Neuronal stem cell (in vitro differentiated cells): Measurements from ENCODE around the gene ZNF652.

Experiments
- DNase-seq: peaks from one replicate; pipeline ENCODE4 v3.0.0-alpha.2; 2013; ENCODE audit warnings: low spot score
- H2AFZ ChIP-seq: one replicate; pipeline ENCODE4 v1.6.1; 2013; ENCODE audit warnings: mild to moderate bottlenecking, low read length, inconsistent platforms
- H2AK5ac ChIP-seq: 2 replicates; pipeline ENCODE4 v1.6.1; 2013; ENCODE audit warnings: low read depth, mild to moderate bottlenecking, inconsistent platforms, low read length, moderate library complexity, mixed read lengths
- H2BK120ac ChIP-seq: 2 replicates; pipeline ENCODE4 v1.6.1; 2013; ENCODE audit warnings: low read depth, mild to moderate bottlenecking, inconsistent platforms, low read length, moderate library complexity, mixed read lengths
- H2BK12ac ChIP-seq: one replicate; pipeline ENCODE4 v1.6.1; 2013; ENCODE audit warnings: low read length, inconsistent platforms
- H2BK15ac ChIP-seq: 2 replicates; pipeline ENCODE4 v1.6.1; 2013; ENCODE audit warnings: mild to moderate bottlenecking, low read length, inconsistent platforms, mixed read lengths
- H2BK5ac ChIP-seq: one replicate; pipeline ENCODE4 v1.6.1; 2013; ENCODE audit warnings: inconsistent platforms, mild to moderate bottlenecking, low read length, moderate library complexity
- H3K14ac ChIP-seq: one replicate; pipeline ENCODE4 v1.6.1; 2013; ENCODE audit warnings: low read length, inconsistent platforms
- H3K18ac ChIP-seq: 2 replicates; pipeline ENCODE4 v1.6.1; 2013; ENCODE audit warnings: low read length, inconsistent platforms
- H3K23ac ChIP-seq: 2 replicates; pipeline ENCODE4 v1.6.1; 2013; ENCODE audit warnings: low read depth, mild to moderate bottlenecking, mixed read lengths, low read length, inconsistent platforms; ENCODE audit not compliant: poor library complexity
- H3K27ac ChIP-seq: replicated peaks from 3 replicates; pipeline ENCODE4 v1.5.1; 2013; ENCODE audit warnings: low read length, inconsistent platforms
- H3K27me3 ChIP-seq, 3 experiments: 2 replicates each; pipeline ENCODE4 v1.6.1; 2013; ENCODE audit warnings: low read length in 3 of 3, mild to moderate bottlenecking in 2 of 3, inconsistent platforms in 1 of 3, low read depth in 1 of 3, mixed read lengths in 1 of 3, moderate library complexity in 1 of 3; ENCODE audit not compliant: control insufficient read depth in 3 of 3, insufficient read depth in 3 of 3
- H3K36me3 ChIP-seq, 2 donors: replicated peaks in 1 of 2; 2 replicates each; pipeline ENCODE4 v1.6.1; 2013; ENCODE audit warnings: low read length in 2 of 2; ENCODE audit not compliant: control insufficient read depth in 2 of 2, insufficient read depth in 2 of 2
- H3K4ac ChIP-seq: 2 replicates; pipeline ENCODE4 v1.6.1; 2013; ENCODE audit warnings: inconsistent platforms, mild to moderate bottlenecking, low read length, moderate library complexity
- H3K4me1 ChIP-seq, 2 donors: 1 replicate in 1 of 2; 2 replicates in 1 of 2; pipeline ENCODE4 v1.6.1; 2013; ENCODE audit warnings: low read length in 2 of 2, low read depth in 1 of 2; ENCODE audit not compliant: control insufficient read depth in 2 of 2, insufficient read depth in 1 of 2
- H3K4me2 ChIP-seq: one replicate; pipeline ENCODE4 v1.6.1; 2013; ENCODE audit warnings: mild to moderate bottlenecking, low read length, inconsistent platforms; ENCODE audit not compliant: insufficient read depth, poor library complexity, severe bottlenecking
- H3K4me3 ChIP-seq, 2 donors: 2 replicates each; pipeline ENCODE4 v1.5.1; 2013; ENCODE audit warnings: low read length in 2 of 2, mild to moderate bottlenecking in 2 of 2, inconsistent platforms in 1 of 2, moderate library complexity in 1 of 2
- H3K79me1 ChIP-seq: one replicate; pipeline ENCODE4 v1.6.1; 2013; ENCODE audit warnings: low read depth, mild to moderate bottlenecking, inconsistent platforms, low read length, moderate library complexity
- H3K9ac ChIP-seq: one replicate; pipeline ENCODE4 v1.6.1; 2013; ENCODE audit warnings: mild to moderate bottlenecking, low read depth, low read length, inconsistent platforms; ENCODE audit not compliant: poor library complexity
- H3K9me3 ChIP-seq, 2 donors: replicated peaks in 1 of 2; 2 replicates each; pipeline versions ENCODE3 to v1.6.1; 2013; ENCODE audit warnings: low read length in 2 of 2, mild to moderate bottlenecking in 2 of 2, inconsistent platforms in 1 of 2, low read depth in 1 of 2, mixed read lengths in 1 of 2, moderate library complexity in 1 of 2; ENCODE audit not compliant: control insufficient read depth in 2 of 2, insufficient read depth in 1 of 2
- H4K8ac ChIP-seq: one replicate; pipeline ENCODE4 v1.6.1; 2013; ENCODE audit warnings: low read depth, mild to moderate bottlenecking, inconsistent platforms, low read length, moderate library complexity
- H4K91ac ChIP-seq: one replicate; pipeline ENCODE4 v1.6.1; 2013; ENCODE audit warnings: low read length, low read depth, mild to moderate bottlenecking, inconsistent platforms; ENCODE audit not compliant: poor library complexity
- WGBS, 2 donors: extraction: QIAGEN DNeasy Blood & Tissue Kit; methylation state at CpG; one replicate each; pipeline ENCODE4 v1.1.7; 2013; ENCODE audit warnings: missing lambda C conversion rate in 2 of 2, mixed read lengths in 1 of 2; ENCODE audit not compliant: insufficient read length in 2 of 2, insufficient replicate concordance in 1 of 2; ENCODE audit errors: extremely low coverage in 2 of 2; 5-methylcytosine and 5-hydroxymethylcytosine counted together

Gene ZNF652

DNA sequence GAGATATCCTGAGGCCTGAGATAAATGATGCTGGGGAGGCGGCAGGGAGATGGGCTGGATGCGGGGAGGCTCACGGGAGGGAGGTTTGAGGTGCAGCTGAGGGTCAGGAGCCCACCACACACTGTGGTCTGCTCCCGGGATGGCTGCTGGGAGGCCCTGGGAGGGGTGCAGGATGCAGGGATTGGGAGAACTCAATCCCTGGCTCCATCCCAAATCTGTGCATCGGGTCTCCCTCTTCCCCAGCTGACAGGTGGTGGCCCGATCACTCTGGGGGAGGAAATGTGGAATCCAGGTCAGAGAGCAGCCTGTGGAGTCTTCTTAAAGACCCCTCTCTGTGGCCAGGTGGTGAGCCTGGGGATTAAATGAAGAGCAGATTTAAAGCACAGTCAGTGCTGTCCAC lies 40.7 kb upstream of the ZNF652 start:
- Histone ChIP-seq H2AK5ac (no peak overlapping the region), H3K4me3 (no peak overlapping the region), H2BK15ac (no peak overlapping the region), H3K4me1 (peaks cover 0 to 3% of the 10 kb centered on the region in 2 donors), H3K23ac (no peak overlapping the region), H3K14ac (no peak overlapping the region), H2BK12ac (no peak overlapping the region), H2BK120ac (no peak overlapping the region), H2AFZ (no peak overlapping the region), H3K79me1 (no peaks in the 10 kb centered on the region), H3K4ac (no peak overlapping the region), H2BK5ac (no peak overlapping the region), H4K91ac (no peak overlapping the region), H3K27ac (no peak overlapping the region), H3K27me3 (peaks cover 0 to 1% (median 0%) of the 10 kb centered on the region in 3 experiments), H3K4me2 (no peak overlapping the region), H3K9me3 (no peaks in the 10 kb centered on the region), H3K9ac (no peak overlapping the region), H4K8ac (no peak overlapping the region), H3K18ac (no peak overlapping the region), H3K36me3 (peaks cover 32 to 50% of the 10 kb centered on the region in 2 donors)
- WGBS, 2 donors, result no CpG with 5 or more reads among the region's 6 CpGs
- DNase-seq, result no peak

DNA sequence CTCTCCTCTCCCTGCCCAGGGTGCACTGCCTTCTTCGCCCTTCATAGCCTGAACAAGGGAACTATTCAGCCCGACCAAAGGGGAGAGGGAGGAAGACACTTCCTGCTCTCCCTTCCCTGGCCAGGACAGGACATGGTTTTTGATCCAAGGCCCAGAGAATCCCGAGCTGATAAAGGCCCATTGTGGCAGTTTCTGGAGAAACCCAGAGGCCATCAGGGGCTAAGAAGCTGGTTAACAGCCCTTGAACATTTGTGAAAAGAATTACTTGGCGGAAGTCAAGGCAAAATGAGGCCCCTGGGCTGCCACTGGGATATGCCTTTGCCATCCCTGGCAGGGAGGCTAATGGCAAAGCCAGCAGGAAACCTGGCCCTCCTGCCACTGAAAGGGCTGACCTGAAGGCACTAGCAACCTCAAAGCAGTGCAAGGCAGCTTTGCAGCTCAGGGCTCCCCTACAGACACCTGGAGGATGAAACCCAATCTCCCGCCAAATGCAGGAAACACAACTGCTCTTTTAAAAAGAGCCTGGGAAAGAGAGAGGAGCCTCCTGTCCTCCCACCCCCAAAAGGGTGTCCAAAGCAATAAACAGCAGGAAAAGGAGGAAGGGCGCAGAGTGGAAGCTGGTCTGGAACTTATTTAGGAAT lies 40.0 kb upstream of the ZNF652 start:
- no peak overlapping the region for H2BK5ac ChIP-seq
- peaks cover 29 to 44% of the 10 kb centered on the region in 2 donors for H3K36me3 ChIP-seq
- peaks cover 0 to 7% (median 0%) of the 10 kb centered on the region in 3 experiments for H3K27me3 ChIP-seq
- no peak overlapping the region for H3K9ac ChIP-seq
- no peak overlapping the region for H2BK15ac ChIP-seq
- no peak overlapping the region for H3K23ac ChIP-seq
- no peak overlapping the region for H2AK5ac ChIP-seq
- H4K91ac ChIP-seq, result no peak overlapping the region
- no peak overlapping the region for H2AFZ ChIP-seq
- no peak overlapping the region for H2BK120ac ChIP-seq
- peak overlapping the region; percentile 12 for H3K27ac ChIP-seq
- no peak overlapping the region for H2BK12ac ChIP-seq
- H3K14ac ChIP-seq, result no peak overlapping the region
- H3K79me1 ChIP-seq, result no peaks in the 10 kb centered on the region
- no peak overlapping the region for H3K4me3 ChIP-seq
- no peak overlapping the region for H3K4ac ChIP-seq
- H3K18ac ChIP-seq, result no peak overlapping the region
- DNase-seq, result no peak
- no peak overlapping the region for H4K8ac ChIP-seq
- H3K4me2 ChIP-seq, result no peak overlapping the region
- H3K4me1 ChIP-seq, result peaks cover 0 to 3% of the 10 kb centered on the region in 2 donors
- no peaks in the 10 kb centered on the region for H3K9me3 ChIP-seq
- no CpG with 5 or more reads among the region's 6 CpGs for WGBS, 2 donors

GRCh38 chr17:49399995-49400394 lies 37.9 kb upstream of the ZNF652 start:
- no CpG with 5 or more reads among the region's 3 CpGs for WGBS, 2 donors
- Histone ChIP-seq H4K8ac (no peak overlapping the region), H3K4ac (no peak overlapping the region), H3K14ac (no peak overlapping the region), H3K9me3 (no peaks in the 10 kb centered on the region), H3K4me1 (peaks cover 0 to 3% of the 10 kb centered on the region in 2 donors), H2BK12ac (no peak overlapping the region), H2BK5ac (no peak overlapping the region), H2AK5ac (no peak overlapping the region), H3K79me1 (no peaks in the 10 kb centered on the region), H3K27ac (no peak overlapping the region), H3K4me3 (no peak overlapping the region), H2BK15ac (no peak overlapping the region), H2BK120ac (no peak overlapping the region), H3K27me3 (peaks cover 0 to 8% (median 0%) of the 10 kb centered on the region in 3 experiments), H4K91ac (no peak overlapping the region), H2AFZ (no peak overlapping the region), H3K36me3 (peaks cover 13 to 23% of the 10 kb centered on the region in 2 donors), H3K4me2 (no peak overlapping the region), H3K9ac (peak overlapping the region; percentile 37), H3K18ac (no peak overlapping the region), H3K23ac (no peak overlapping the region)
- DNase-seq, result no peak

DNA sequence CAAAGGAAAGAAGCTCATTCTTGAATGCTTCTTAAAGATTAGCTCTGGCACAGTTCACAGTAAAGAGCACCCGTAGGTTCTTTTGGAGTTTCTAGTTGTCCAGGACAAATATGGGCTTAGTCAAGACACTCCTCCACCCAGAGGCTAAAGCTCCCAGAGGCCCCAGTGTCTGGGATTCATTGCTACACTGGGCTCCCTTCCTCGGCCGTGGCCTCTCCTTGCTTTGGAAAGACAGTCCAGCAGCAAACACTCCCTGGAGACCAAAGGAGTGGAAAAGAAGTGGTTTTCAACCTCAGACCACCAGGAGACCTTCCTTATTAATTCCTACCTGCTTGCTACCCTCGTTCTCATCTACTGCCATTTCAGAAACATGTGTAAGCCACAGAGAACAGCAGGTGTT lies 35.5 kb upstream of the ZNF652 start:
- Histone ChIP-seq H3K36me3 (peaks cover 0 to 2% of the 10 kb centered on the region in 2 donors), H4K91ac (no peak overlapping the region), H3K9ac (no peak overlapping the region), H3K4me3 (no peak overlapping the region), H3K79me1 (no peaks in the 10 kb centered on the region), H3K4ac (no peak overlapping the region), H3K23ac (no peak overlapping the region), H3K9me3 (no peaks in the 10 kb centered on the region), H3K27me3 (peaks cover 0 to 8% (median 0%) of the 10 kb centered on the region in 3 experiments), H2BK5ac (no peak overlapping the region), H3K18ac (no peak overlapping the region), H4K8ac (no peak overlapping the region), H3K4me2 (no peak overlapping the region), H2AFZ (no peak overlapping the region), H2AK5ac (no peak overlapping the region), H3K14ac (no peak overlapping the region), H2BK15ac (no peak overlapping the region), H2BK120ac (no peak overlapping the region), H3K27ac (no peak overlapping the region), H2BK12ac (no peak overlapping the region), H3K4me1 (peaks cover 0 to 3% of the 10 kb centered on the region in 2 donors)
- no CpG with 5 or more reads among the region's 4 CpGs for WGBS, 2 donors
- no peak for DNase-seq
